ENCODE data around the gene GATB. TPM values are rescaled to one million over a fixed set of nuclear protein-coding genes. Genes with fewer than 3 reads are reported as not detected.

GATB gene
- total RNA-seq, 2 donors from 2014 or later: 28.1 to 131 TPM

DNA sequence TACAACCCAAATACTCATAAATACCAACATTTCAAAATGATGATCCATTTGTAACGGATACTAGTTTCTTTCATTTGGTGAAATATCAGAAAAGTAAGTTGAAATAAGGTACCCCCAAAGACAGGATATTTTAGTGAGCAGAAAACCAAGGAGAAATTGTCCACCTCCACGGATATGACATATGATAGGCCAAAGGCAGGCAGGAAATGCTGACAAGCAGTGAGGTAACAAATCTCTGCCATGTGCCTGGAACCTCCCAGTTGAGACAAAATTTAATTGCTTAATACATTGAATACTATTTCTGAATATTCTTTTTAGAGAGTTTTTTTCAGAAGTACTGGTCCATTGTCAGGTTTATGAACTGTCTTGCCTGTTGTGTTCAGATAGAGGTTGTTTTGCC lies 118.8 kb downstream of the GATB start:
- no peaks in the 10 kb centered on the region for H3K36me3 ChIP-seq
- H3K4me3 ChIP-seq: no peak overlapping the region
- TF ChIP-seq CTCF (IDR thresholded peaks at IDR 0.05): no peak
- no peak overlapping the region for H3K27ac ChIP-seq
- no peak for DNase-seq (ENCODE audit: low spot score)
- H3K27me3 ChIP-seq: no peaks in the 10 kb centered on the region
- H3K4me1 ChIP-seq: no peaks in the 10 kb centered on the region
- H3K9me3 ChIP-seq: no peaks in the 10 kb centered on the region

- Histone ChIP-seq H3K36me3 (no peaks in the 10 kb centered on the region), H3K9me3 (no peaks in the 10 kb centered on the region), H3K27ac (no peak overlapping the region), H3K4me1 (no peaks in the 10 kb centered on the region), H3K4me3 (no peak overlapping the region), H3K27me3 (no peaks in the 10 kb centered on the region)
- no peak for TF ChIP-seq CTCF (IDR thresholded peaks at IDR 0.05)
- DNase-seq (ENCODE audit: low spot score): no peak
Measured at GRCh38 chr4:151641167-151641566, 119.6 kb downstream of the GATB start.

DNA sequence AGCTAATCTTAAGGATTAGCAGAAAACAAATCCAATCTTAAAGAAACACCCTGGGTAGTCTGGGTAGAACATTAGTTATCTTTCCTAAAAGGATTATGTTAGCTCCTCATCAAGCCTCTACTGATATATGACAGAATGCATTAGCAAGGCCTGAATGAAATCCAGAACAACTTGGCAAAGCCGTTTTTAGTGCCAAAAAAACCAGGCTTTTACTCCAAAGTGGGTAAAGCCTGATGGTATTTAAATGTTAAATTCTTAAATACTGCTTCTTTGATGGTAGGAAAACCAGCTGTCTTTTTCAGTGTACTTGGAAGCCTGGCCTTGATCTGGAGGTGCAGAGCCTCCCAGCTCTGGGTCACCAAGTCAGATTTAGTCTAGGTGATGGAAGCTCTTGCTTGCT lies 120.4 kb downstream of the GATB start:
- no peak for DNase-seq (ENCODE audit: low spot score)
- no peaks in the 10 kb centered on the region for H3K4me1 ChIP-seq
- no peaks in the 10 kb centered on the region for H3K9me3 ChIP-seq
- no peaks in the 10 kb centered on the region for H3K27me3 ChIP-seq
- H3K36me3 ChIP-seq: no peaks in the 10 kb centered on the region
- no peak overlapping the region for H3K27ac ChIP-seq
- no peak overlapping the region for H3K4me3 ChIP-seq
- no peak for TF ChIP-seq CTCF (IDR thresholded peaks at IDR 0.05)

- Histone ChIP-seq H3K36me3 (no peaks in the 10 kb centered on the region), H3K4me1 (no peaks in the 10 kb centered on the region), H3K9me3 (no peaks in the 10 kb centered on the region), H3K27ac (no peak overlapping the region), H3K4me3 (no peak overlapping the region), H3K27me3 (no peaks in the 10 kb centered on the region)
- DNase-seq (ENCODE audit: low spot score): no peak
- no peak for TF ChIP-seq CTCF (IDR thresholded peaks at IDR 0.05)
Measured at GRCh38 chr4:151638295-151638858, 122.4 kb downstream of the GATB start.

- Histone ChIP-seq H3K27ac (no peak overlapping the region), H3K27me3 (no peaks in the 10 kb centered on the region), H3K36me3 (no peaks in the 10 kb centered on the region), H3K4me1 (no peaks in the 10 kb centered on the region), H3K9me3 (no peaks in the 10 kb centered on the region), H3K4me3 (no peak overlapping the region)
- DNase-seq (ENCODE audit: low spot score): no peak
- TF ChIP-seq CTCF (IDR thresholded peaks at IDR 0.05): no peak
Measured at GRCh38 chr4:151631349-151631748, 129.5 kb downstream of the GATB start.

DNA sequence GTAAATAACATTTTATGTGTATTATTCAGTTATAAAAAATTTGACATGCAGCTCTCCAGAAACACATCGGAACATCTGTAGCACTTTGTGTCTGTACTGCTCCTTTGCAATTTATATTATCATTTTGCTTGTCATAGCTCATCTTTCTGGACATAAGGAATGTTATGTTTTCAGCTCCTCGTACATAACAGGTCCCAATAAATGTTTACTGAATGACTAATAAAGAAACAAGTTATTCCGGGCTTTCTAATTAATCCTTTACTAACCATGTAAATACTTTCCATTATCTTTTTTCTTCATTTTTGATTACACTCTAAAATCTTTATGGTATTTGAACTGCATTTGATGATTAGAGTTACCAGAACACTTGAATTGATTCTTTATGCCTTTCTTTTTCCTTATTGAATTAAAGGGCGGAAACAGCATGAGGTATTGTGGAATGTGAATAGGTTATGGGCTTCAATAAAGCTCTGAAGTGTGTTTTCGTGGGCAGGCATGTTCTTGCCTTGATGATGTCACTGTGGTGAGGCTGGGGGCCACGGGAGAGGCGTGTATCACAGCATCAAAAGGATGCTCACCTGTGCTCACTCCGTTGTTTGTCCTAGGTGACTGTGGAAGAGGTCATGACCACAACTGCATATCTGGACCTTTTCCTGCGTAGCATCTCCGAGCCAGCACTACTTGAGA lies 131.6 kb downstream of the GATB start:
- H3K4me3 ChIP-seq: no peak overlapping the region
- H3K4me1 ChIP-seq: no peaks in the 10 kb centered on the region
- no peaks in the 10 kb centered on the region for H3K27me3 ChIP-seq
- H3K36me3 ChIP-seq: no peaks in the 10 kb centered on the region
- H3K9me3 ChIP-seq: no peaks in the 10 kb centered on the region
- DNase-seq (ENCODE audit: low spot score): no peak
- no peak for TF ChIP-seq CTCF (IDR thresholded peaks at IDR 0.05)
- H3K27ac ChIP-seq: no peak overlapping the region

All from right atrium auricular region (tissue), 2 donors.